ENCODE measurements around the gene CYP2R1. TPM values are rescaled to one million over a fixed set of nuclear protein-coding genes. Genes with fewer than 3 reads are reported as not detected.

The CYP2R1 gene
- total and polyA plus RNA-seq, 2 experiments from 2014 or later, result 11.8 to 16.4 TPM

- Mint-ChIP-seq H3K9me3 (no peaks in the 10 kb centered on the region), H3K36me3 (ENCODE audit: low read depth) (no peaks in the 10 kb centered on the region), H3K27me3 (ENCODE audit: insufficient read depth, low read depth, poor library complexity) (peaks cover 23% of the 10 kb centered on the region), H3K4me1 (peaks cover 16% of the 10 kb centered on the region), H3K4me3 (peak overlapping the region; percentile 92), H3K27ac (peak overlapping the region; percentile 81)
- H2AFZ ChIP-seq, result peak overlapping the region; percentile 99
- no peaks in the 10 kb centered on the region for H3K4me1 ChIP-seq (ENCODE audit: insufficient read depth)
- DNase-seq (ENCODE audit: low spot score) (peak; percentile 93), ATAC-seq (peak; percentile 81)
- no peaks in the 10 kb centered on the region for H3K36me3 ChIP-seq (ENCODE audit: insufficient read depth)
- H3K27ac ChIP-seq (ENCODE audit: low read depth), result no peak overlapping the region
- H3K27me3 ChIP-seq (ENCODE audit: insufficient read depth), result peaks cover 11% of the 10 kb centered on the region
- H3K79me2 ChIP-seq (replicated peaks; ENCODE audit: insufficient read depth), result no peaks in the 10 kb centered on the region
- TF ChIP-seq REST (IDR thresholded peaks at IDR 0.05; ENCODE audit: unreplicated experiment) (no peak), EZH2phosphoT487 (IDR thresholded peaks at IDR 0.05; ENCODE audit: unreplicated experiment) (no peak), ETS1 (IDR thresholded peaks at IDR 0.05) (no peak), CTCF (conservative IDR thresholded peaks at IDR 0.05; ENCODE audit: low read depth in 2 of 2) (peak; percentile 58 to 81), ZNF114 (CRISPR knock-in tag; IDR thresholded peaks at IDR 0.05) (no peak), POLR2AphosphoS5 (IDR thresholded peaks at IDR 0.05; ENCODE audit: low read depth) (peak; percentile 76)
- peak overlapping the region; percentile 79 for H3K4me3 ChIP-seq
- no peaks in the 10 kb centered on the region; the same call in 1 of the 2 replicates for H3F3A ChIP-seq (replicated peaks; ENCODE audit: low read depth)
- no peaks in the 10 kb centered on the region for H4K20me1 ChIP-seq (replicated peaks; ENCODE audit: insufficient read depth)
- H3K9me2 ChIP-seq (ENCODE audit: insufficient read depth), result no peaks in the 10 kb centered on the region
- H3K4me2 ChIP-seq, result peak overlapping the region; percentile 96
Measured at GRCh38 chr11:14905104-14906033, 13.3 kb upstream of the CYP2R1 start.

- H3K4me2 ChIP-seq, result peak overlapping the region; percentile 96
- H3F3A ChIP-seq (replicated peaks; ENCODE audit: low read depth), result no peaks in the 10 kb centered on the region; the same call in 1 of the 2 replicates
- Mint-ChIP-seq H3K36me3 (ENCODE audit: low read depth) (no peaks in the 10 kb centered on the region), H3K27ac (no peak overlapping the region), H3K4me3 (peak overlapping the region; percentile 92), H3K9me3 (no peaks in the 10 kb centered on the region), H3K27me3 (ENCODE audit: insufficient read depth, low read depth, poor library complexity) (peaks cover 23% of the 10 kb centered on the region), H3K4me1 (peaks cover 16% of the 10 kb centered on the region)
- H3K4me1 ChIP-seq (ENCODE audit: insufficient read depth), result no peaks in the 10 kb centered on the region
- no peak overlapping the region; the same call in 1 of the 2 replicates for H3K27ac ChIP-seq (ENCODE audit: low read depth)
- no peaks in the 10 kb centered on the region for H3K36me3 ChIP-seq (ENCODE audit: insufficient read depth)
- peak; percentile 87 for DNase-seq (ENCODE audit: low spot score)
- no peaks in the 10 kb centered on the region for H4K20me1 ChIP-seq (replicated peaks; ENCODE audit: insufficient read depth)
- H3K79me2 ChIP-seq (replicated peaks; ENCODE audit: insufficient read depth), result no peaks in the 10 kb centered on the region
- peak overlapping the region; percentile 79 for H3K4me3 ChIP-seq
- H2AFZ ChIP-seq, result peak overlapping the region; percentile 99
- peak; percentile 62 for ATAC-seq
- H3K27me3 ChIP-seq (ENCODE audit: insufficient read depth), result peaks cover 11% of the 10 kb centered on the region
- no peaks in the 10 kb centered on the region for H3K9me2 ChIP-seq (ENCODE audit: insufficient read depth)
- peak; percentile 82 to 89 for TF ChIP-seq CTCF (conservative IDR thresholded peaks at IDR 0.05; ENCODE audit: low read depth in 2 of 2)
- no peak for TF ChIP-seq NANOG (IDR thresholded peaks at IDR 0.05; ENCODE audit: borderline replicate concordance)
- no peak for TF ChIP-seq JUNB (IDR thresholded peaks at IDR 0.05; ENCODE audit: unreplicated experiment)
- TF ChIP-seq EZH2 (IDR thresholded peaks at IDR 0.05; ENCODE audit: low read depth, unreplicated experiment), result no peak
- TF ChIP-seq EZH2phosphoT487 (IDR thresholded peaks at IDR 0.05; ENCODE audit: unreplicated experiment), result no peak
- TF ChIP-seq CREB1 (CRISPR knock-in tag; IDR thresholded peaks at IDR 0.05; ENCODE audit: low read depth), result no peak
- no peak for TF ChIP-seq REST (IDR thresholded peaks at IDR 0.05; ENCODE audit: unreplicated experiment)
Measured at GRCh38 chr11:14904745-14905103, 12.7 kb upstream of the CYP2R1 start.
